Nephron progenitor cell (in vitro differentiated cells): ENCODE measurements around the gene HAS3.

Source experiments
- DNase-seq: peaks from one replicate; pipeline ENCODE4 v3.0.0; 2021
- H3K27ac Mint-ChIP-seq: 2 replicates; pipeline ENCODE4 v1.8.0; 2021; ENCODE audit warnings: mild to moderate bottlenecking, moderate library complexity, mixed read lengths
- H3K27me3 Mint-ChIP-seq: 2 replicates; pipeline ENCODE4 v1.8.0; 2021; ENCODE audit warnings: mild to moderate bottlenecking, low read depth, mixed read lengths; ENCODE audit not compliant: poor library complexity
- H3K36me3 Mint-ChIP-seq: 2 replicates; pipeline ENCODE4 v1.8.0; 2021; ENCODE audit warnings: low read depth, mixed read lengths
- H3K4me1 Mint-ChIP-seq: 2 replicates; pipeline ENCODE4 v1.8.0; 2021; ENCODE audit warnings: mixed read lengths
- H3K4me3 Mint-ChIP-seq: 2 replicates; pipeline ENCODE4 v1.8.0; 2021; ENCODE audit warnings: mild to moderate bottlenecking, moderate library complexity, mixed read lengths
- H3K9me3 Mint-ChIP-seq: 2 replicates; pipeline ENCODE4 v1.8.0; 2021; ENCODE audit warnings: mild to moderate bottlenecking, moderate library complexity, mixed read lengths
- TF ChIP-seq, protein P1 (sequence below): fragments of 200-600 bp; sonication (generic); IDR thresholded peaks from 2 replicates; pipeline ENCODE4 v1.5.0; 2021; ENCODE audit warnings: antibody characterized with exemption

Gene HAS3

DNA sequence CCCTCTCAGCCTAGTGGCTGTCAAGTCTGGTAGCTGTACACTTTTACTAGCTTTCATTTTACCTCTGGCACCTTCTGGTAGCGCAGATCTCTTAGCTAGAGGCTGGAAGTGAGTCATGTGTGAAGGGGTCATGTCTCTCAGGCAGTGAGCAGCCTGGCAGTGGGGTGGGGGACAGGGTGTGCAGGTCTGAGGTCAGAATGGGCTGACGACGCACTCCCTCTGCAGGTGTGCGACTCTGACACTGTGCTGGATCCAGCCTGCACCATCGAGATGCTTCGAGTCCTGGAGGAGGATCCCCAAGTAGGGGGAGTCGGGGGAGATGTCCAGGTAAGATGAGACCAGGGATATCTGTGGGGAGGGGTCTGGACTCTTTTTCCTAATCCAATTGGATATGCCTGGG lies 7.8 kb downstream of the HAS3 start:
- H3K27ac Mint-ChIP-seq, result no peak overlapping the region
- DNase-seq, result no peak
- H3K4me1 Mint-ChIP-seq, result peaks cover 22% of the 10 kb centered on the region
- H3K36me3 Mint-ChIP-seq, result peaks cover 32% of the 10 kb centered on the region
- no peaks in the 10 kb centered on the region for H3K9me3 Mint-ChIP-seq
- H3K27me3 Mint-ChIP-seq, result peaks cover 6% of the 10 kb centered on the region
- H3K4me3 Mint-ChIP-seq, result no peak overlapping the region
- TF ChIP-seq, protein P1, sequence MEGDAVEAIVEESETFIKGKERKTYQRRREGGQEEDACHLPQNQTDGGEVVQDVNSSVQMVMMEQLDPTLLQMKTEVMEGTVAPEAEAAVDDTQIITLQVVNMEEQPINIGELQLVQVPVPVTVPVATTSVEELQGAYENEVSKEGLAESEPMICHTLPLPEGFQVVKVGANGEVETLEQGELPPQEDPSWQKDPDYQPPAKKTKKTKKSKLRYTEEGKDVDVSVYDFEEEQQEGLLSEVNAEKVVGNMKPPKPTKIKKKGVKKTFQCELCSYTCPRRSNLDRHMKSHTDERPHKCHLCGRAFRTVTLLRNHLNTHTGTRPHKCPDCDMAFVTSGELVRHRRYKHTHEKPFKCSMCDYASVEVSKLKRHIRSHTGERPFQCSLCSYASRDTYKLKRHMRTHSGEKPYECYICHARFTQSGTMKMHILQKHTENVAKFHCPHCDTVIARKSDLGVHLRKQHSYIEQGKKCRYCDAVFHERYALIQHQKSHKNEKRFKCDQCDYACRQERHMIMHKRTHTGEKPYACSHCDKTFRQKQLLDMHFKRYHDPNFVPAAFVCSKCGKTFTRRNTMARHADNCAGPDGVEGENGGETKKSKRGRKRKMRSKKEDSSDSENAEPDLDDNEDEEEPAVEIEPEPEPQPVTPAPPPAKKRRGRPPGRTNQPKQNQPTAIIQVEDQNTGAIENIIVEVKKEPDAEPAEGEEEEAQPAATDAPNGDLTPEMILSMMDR, result no peak

DNA sequence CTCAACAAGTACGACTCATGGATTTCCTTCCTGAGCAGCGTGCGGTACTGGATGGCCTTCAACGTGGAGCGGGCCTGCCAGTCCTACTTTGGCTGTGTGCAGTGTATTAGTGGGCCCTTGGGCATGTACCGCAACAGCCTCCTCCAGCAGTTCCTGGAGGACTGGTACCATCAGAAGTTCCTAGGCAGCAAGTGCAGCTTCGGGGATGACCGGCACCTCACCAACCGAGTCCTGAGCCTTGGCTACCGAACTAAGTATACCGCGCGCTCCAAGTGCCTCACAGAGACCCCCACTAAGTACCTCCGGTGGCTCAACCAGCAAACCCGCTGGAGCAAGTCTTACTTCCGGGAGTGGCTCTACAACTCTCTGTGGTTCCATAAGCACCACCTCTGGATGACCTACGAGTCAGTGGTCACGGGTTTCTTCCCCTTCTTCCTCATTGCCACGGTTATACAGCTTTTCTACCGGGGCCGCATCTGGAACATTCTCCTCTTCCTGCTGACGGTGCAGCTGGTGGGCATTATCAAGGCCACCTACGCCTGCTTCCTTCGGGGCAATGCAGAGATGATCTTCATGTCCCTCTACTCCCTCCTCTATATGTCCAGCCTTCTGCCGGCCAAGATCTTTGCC lies 9.0 kb downstream of the HAS3 start:
- Mint-ChIP-seq H3K4me1 (peaks cover 10% of the 10 kb centered on the region), H3K27me3 (no peaks in the 10 kb centered on the region), H3K4me3 (no peak overlapping the region), H3K27ac (peak overlapping the region; percentile 84), H3K36me3 (peaks cover 40% of the 10 kb centered on the region), H3K9me3 (no peaks in the 10 kb centered on the region)
- no peak for DNase-seq
- TF ChIP-seq, protein P1, result no peak

DNA sequence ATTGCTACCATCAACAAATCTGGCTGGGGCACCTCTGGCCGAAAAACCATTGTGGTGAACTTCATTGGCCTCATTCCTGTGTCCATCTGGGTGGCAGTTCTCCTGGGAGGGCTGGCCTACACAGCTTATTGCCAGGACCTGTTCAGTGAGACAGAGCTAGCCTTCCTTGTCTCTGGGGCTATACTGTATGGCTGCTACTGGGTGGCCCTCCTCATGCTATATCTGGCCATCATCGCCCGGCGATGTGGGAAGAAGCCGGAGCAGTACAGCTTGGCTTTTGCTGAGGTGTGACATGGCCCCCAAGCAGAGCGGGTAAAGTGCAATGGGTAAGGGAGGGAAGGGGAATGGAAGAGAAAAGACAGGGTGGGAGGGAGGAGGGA lies 9.5 kb downstream of the HAS3 start:
- Mint-ChIP-seq H3K4me3 (no peak overlapping the region), H3K36me3 (peaks cover 39% of the 10 kb centered on the region), H3K9me3 (no peaks in the 10 kb centered on the region), H3K4me1 (peaks cover 10% of the 10 kb centered on the region), H3K27ac (no peak overlapping the region), H3K27me3 (no peaks in the 10 kb centered on the region)
- DNase-seq, result no peak
- TF ChIP-seq, protein P1, result no peak

DNA sequence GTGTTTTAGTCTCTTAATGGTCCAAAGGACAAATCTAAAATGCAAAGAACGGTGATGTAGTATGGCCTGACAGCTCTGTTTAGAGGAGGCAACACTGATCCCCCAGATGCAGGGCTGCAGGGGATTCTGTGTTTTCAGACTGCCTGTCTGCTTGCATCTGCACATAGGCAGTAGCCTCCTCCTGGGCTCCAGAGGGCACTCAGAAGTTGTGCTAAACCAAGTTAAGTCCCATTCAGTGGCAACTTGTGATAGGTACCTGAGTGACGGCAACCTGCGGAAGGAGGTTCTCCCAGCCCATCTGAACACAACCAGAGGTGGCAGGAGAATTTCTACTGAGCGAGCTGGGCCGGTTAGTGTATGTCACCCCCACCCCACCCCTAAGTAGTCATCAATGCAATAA lies 9.9 kb downstream of the HAS3 start:
- Mint-ChIP-seq H3K4me1 (peaks cover 10% of the 10 kb centered on the region), H3K9me3 (no peaks in the 10 kb centered on the region), H3K27ac (no peak overlapping the region), H3K4me3 (no peak overlapping the region), H3K36me3 (peaks cover 42% of the 10 kb centered on the region), H3K27me3 (no peaks in the 10 kb centered on the region)
- TF ChIP-seq, protein P1, result no peak
- DNase-seq, result no peak

DNA sequence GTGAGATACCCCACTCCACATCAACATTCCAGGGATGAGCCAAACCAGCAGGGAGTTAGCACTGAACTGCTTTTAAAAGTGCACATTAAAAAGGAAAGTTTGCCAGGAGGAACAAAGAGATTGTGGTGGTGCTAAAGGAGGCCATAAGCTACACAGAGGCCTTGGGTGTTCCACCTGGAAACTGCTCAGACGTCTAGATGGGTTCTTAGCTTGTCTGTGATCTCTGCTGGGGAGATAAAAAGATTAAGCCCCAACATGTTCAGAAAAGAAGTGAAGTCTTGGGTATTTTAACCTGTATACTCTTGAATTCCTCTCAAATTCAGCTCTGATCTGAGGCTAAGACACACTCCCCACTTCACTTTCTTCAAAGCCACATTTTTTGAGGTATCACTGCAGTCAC lies 10.4 kb downstream of the HAS3 start:
- no peaks in the 10 kb centered on the region for H3K9me3 Mint-ChIP-seq
- TF ChIP-seq, protein P1, result no peak

DNA sequence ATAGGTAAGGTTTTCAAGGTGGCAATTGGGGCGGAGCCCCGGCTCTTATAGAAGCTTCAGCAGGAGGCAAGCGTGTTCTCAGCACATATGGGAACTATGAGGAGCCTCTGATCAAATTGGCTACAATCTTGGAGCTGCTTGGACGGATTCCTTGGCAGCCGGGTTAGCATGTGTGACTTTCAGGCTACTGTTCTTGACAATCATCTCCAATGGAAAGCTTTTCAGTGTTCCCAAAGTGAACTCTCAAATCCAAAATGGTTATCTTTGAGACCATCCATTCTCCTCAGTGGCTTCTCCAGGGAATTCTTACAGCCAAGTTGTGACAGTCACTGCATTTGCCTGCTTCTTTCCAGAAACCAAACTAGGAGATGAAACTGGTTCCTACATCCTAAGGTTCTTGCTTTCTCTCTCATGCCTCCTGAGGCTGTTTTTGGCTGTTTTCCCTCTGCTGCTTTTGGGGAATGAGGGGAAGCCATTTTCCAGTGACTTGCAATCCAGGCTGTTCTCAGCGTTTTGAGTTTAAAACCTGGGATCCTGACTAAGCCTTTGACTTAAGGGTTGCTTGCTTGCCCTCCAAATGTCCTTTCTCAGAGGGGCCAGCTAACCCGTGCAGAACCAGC lies 10.9 kb downstream of the HAS3 start:
- Mint-ChIP-seq H3K27me3 (no peaks in the 10 kb centered on the region), H3K4me3 (no peak overlapping the region), H3K27ac (no peak overlapping the region), H3K36me3 (peaks cover 48% of the 10 kb centered on the region), H3K9me3 (no peaks in the 10 kb centered on the region), H3K4me1 (peaks cover 10% of the 10 kb centered on the region)
- no peak for DNase-seq
- TF ChIP-seq, protein P1, result no peak

More for the DNA sequence above, 10.4 kb downstream of the HAS3 start:
- Mint-ChIP-seq H3K36me3 (peaks cover 43% of the 10 kb centered on the region), H3K4me3 (no peak overlapping the region), H3K27me3 (no peaks in the 10 kb centered on the region), H3K4me1 (peaks cover 10% of the 10 kb centered on the region), H3K27ac (no peak overlapping the region)
- DNase-seq, result no peak
